ENCODE data around the gene CLMN.
"Not testable (repeated sequence)": the region's sequence is repeated elsewhere in the genome, so short reads cannot be mapped to it uniquely, and the experiment has no call there.

CLMN gene

GRCh38 chr14:95225251-95225887, 94.3 kb downstream of the CLMN start:
- FAIRE-seq (no peak), DNase-seq (ENCODE audit: insufficient read length, low spot score) (no peak)

GRCh38 chr14:95222870-95223398, 96.8 kb downstream of the CLMN start:
- FAIRE-seq: no peak
- no peak for DNase-seq (ENCODE audit: insufficient read length, low spot score)

DNA sequence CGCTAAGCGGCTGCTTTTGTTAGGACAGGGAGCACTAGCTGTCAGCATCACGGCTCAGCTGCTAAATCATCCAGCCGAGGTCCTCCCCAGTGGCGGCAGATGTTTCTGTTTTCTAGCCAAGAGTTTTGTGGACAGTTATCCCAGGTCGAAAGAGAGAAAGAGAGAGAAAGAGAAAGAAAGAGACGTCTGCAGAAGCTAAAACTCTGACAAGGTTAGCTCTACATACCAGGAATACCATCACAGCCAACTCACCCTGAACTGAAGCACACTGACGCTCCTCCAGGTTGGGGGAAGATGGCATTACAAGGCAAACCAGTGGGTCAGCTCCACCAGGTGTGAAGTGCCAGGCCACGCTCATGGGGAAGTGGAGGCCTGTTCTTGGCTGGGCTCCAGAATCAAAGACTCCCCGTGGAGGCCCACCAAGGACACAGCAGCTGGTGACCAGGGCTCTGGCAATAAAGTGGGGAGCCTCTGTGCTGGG, 97.5 kb downstream of the CLMN start:
- FAIRE-seq (peak; percentile 74), DNase-seq (ENCODE audit: insufficient read length, low spot score) (peak; percentile 54)

DNA sequence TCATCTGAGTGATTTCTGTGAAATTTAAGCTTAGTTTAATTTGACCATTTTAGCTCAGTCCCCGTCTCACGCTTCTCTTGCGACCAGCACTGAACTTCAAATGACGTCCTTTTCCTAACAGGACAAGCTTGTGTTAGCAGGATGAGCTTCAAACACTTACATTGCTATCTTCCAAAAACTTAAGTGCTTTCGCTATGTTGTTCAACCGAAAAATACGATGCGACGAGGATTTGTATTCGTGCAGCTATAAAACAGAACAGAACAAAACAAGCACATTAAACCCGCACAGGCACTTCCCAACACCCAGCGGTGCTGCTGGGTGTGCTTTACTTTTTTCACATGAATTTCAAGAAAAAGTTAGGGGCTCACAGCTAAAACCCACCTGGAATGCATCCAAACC, 98.2 kb downstream of the CLMN start:
- FAIRE-seq (no peak), DNase-seq (ENCODE audit: insufficient read length, low spot score) (no peak)

DNA sequence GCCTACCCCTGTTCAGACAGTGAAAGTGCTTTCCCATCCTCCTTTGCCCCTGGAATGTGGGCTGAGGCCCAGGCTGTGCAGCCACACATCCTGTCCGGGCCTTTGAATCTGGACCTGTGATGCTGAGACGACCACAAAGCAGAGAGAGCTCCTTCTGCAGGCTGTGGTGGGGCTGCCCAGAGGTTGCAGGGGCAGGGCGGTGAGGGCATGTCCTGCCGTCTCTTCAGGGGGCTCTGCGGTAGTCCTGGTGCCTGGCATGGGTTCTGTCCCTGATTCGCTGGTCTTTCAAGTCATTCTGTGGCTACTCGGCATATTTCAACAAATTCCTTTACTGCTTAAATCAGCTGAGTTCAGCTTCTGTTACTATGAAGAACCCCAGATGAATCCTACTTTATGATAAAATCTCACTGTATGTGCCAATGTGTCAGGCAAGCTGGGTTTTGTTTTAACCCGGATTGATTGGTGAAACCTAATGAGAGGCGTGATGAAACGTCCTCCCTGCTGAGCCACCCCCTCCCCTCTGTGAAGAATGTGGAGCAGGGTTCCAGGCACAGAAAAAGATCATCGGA, 99.0 kb downstream of the CLMN start:
- FAIRE-seq (no peak), DNase-seq (ENCODE audit: insufficient read length, low spot score) (peak; percentile 54)

DNA sequence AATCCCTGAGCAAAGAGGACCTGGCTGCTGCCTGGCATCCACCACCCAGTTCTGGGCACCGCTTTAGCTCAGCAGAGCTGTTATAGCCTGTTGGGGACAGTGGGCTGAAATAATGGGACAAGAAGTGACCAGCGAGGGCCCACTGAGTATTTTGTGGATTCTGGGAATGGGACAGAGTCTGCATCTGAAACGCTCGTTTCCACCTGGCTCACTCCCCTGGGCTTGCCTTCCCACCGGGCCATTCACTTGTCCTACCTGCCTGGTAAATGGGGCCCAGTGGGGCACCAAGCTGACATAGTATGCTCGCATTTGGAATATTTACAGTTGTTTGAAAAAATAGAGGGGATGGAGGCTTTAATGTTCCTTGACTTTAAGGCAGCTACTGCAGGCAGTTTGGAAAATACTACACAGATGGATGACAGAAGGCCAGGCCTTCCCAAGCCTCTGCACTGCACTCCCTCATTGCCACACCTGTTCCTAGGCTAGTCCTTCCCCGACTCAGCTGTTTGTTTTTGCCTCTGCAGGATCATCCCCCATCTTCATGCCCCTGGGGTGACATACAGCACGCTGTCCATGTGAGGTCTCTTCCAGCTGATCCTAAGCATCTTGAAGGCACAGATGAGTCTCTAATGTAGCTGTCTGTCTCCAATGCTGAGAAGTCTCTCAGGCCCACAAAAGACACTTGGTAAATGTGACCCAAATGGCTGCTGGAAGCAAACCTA, 101.1 kb downstream of the CLMN start:
- no peak for DNase-seq (ENCODE audit: insufficient read length, low spot score)
- FAIRE-seq: no peak

DNA sequence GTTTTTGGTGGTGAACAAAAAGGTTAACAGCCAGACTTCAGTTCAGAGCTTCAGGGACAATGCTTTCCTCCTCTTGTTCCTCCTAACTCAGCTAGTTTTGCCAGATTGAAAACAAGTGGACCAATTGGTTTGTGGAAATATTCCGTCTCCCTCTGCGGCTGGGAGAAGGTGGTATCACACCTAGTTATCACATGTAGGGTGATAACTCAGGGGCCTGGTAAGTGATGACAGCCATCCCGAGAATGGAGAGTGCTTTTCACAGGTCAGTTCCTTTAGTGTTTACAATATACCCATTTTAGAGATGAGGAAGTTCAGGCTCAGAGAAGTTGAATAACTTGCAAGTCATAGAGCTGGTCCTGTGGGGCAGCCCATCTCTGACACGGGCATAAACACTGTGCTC, 101.7 kb downstream of the CLMN start:
- DNase-seq (ENCODE audit: insufficient read length, low spot score) (no peak), FAIRE-seq (no peak)

DNA sequence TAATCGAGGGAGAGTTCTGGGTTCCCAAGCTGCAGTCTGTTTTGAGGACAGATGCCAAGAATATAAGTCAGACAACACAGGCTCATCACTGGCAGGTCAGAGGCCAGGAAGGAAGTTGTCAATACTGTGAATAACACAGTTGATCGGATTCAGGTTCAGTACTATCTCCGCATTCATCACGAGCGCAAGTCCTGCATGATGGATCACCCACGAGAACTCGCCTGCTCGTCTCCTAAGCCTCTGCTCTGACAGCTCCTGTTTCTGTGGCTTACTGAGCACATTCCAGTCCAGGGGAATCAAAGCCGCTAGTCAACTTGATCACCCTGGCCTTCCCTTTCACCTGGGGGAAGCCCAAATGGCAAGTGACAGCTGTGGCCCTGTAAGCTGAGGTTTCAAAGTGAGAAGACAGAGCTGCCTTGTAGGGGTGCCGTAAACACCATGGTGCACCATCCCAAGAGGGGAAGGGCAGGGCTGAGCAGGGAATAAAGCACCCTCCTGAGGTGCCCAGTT, 102.3 kb downstream of the CLMN start:
- FAIRE-seq (no peak), DNase-seq (ENCODE audit: insufficient read length, low spot score) (no peak)

GRCh38 chr14:95216008-95216407, 103.7 kb downstream of the CLMN start:
- FAIRE-seq: no peak
- DNase-seq (ENCODE audit: insufficient read length, low spot score): no peak

- DNase-seq (ENCODE audit: insufficient read length, low spot score) (no peak), FAIRE-seq (no peak)
Measured at GRCh38 chr14:95215094-95215725, 104.5 kb downstream of the CLMN start.

DNA sequence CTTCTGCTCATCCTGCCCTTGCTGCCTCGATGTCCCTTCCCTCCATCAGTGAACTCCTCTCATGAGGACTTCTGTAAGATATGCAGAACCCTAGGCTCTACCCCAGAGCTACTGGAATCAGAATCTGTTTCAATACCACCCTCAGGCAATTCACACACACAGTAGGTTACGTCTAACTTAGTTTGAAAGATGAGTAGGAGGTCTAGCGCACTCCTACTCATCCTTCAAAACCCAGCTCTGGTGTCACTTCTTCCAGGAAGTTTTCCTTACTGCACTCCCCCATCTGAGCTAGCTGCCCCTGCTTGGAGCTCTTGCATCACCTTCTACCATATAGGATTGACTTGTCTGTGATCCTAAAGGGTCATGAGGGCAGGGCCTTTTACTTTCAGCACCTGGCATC, 105.9 kb downstream of the CLMN start:
- DNase-seq (ENCODE audit: insufficient read length, low spot score): no peak
- no peak for FAIRE-seq

DNA sequence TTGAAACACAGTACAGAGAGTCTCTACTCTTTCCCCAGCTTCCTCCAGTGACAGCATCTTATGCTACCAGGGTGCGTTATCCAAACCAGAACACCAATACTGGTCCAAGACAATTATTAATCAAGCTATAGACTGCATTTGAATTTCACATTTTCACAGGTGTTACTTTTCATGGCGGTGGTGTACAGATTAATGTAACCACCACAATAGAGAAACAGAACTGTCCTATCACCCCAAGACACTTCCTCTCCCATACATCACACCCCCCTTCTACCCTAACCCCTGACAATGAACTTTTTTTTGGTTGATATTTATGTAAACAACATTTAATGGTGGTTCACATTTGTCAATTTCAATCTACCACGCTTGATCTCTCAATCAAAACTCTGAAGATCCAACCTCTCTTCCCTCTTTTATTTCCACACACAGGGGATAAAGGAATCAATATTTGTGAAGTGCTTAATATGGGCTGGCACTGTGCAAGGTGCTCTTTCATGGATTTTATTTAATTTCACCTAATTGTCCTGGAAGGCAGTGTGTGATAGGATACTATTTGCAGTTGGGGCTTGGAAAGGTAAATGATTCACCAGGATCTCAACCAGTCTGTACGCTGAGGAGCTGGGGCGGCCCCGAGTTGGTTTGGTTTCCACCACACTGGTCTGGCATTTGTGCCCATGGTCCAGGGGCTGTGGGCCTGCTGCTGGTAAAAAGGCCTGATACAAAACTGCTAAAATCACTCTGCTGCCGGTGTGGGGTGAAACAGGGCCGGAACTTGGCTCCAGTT, 107.8 kb downstream of the CLMN start:
- no peak for FAIRE-seq
- no peak for DNase-seq (ENCODE audit: insufficient read length, low spot score)

DNA sequence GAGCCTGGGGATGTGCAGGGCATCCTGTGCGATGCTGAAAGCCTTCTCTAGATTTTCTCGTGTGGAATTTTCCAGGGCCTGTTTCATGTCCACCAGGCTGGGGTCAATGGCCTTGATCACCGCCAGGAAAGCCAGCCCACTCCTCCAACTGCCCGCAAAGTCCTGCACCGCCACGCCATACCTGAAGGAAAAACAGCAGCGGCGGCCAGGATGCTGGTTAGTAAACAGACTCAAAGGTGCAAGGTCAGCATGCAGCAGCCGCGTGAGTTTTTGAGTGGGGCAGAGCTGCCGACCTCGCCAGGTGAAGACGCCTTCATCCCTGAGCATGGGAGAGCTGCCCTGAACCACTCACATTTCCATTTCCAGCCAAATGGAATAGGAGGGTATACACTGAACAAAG, 109.0 kb downstream of the CLMN start:
- no peak for FAIRE-seq
- no peak for DNase-seq (ENCODE audit: insufficient read length, low spot score)

GRCh38 chr14:95208598-95208997, 111.1 kb downstream of the CLMN start:
- FAIRE-seq (no peak), DNase-seq (ENCODE audit: insufficient read length, low spot score) (no peak)

DNA sequence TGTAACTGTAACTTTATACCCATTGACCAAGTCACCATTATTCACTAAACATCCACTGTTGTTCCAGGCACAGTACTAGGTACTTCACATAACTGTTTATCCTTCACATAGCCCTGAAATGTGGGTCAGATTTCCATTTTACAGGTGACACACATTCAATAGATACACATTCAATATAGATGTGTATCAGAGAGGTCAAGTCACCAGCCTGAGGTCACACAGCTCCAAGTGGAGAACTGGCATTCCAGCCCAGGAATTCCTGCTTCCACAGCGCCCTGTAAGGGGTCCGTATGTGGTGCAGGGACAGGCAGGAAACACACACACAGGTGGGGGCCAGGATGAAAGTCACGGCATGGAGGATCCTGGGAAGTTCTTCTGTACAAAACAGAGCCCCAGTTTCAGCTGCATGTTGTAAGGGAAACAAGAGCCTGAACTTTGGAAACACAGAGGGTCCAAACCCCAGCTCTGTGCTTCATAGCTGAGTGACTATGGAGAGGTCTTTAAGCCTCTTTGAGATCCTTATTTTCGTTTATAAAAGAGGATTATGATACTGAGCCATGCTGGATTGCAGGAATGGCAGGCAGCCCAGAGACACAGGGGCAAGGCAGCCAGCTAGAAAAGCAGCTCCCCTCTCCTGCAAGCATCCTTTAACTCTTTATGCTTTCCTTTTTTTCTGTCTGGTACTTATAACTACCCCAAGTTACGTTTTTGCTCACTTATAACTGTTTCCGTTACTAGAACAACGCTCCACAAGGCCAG, 112.1 kb downstream of the CLMN start:
- FAIRE-seq: no peak
- no peak for DNase-seq (ENCODE audit: insufficient read length, low spot score)

GRCh38 chr14:95206534-95206933, 113.2 kb downstream of the CLMN start:
- FAIRE-seq: no peak
- no peak for DNase-seq (ENCODE audit: insufficient read length, low spot score)

DNA sequence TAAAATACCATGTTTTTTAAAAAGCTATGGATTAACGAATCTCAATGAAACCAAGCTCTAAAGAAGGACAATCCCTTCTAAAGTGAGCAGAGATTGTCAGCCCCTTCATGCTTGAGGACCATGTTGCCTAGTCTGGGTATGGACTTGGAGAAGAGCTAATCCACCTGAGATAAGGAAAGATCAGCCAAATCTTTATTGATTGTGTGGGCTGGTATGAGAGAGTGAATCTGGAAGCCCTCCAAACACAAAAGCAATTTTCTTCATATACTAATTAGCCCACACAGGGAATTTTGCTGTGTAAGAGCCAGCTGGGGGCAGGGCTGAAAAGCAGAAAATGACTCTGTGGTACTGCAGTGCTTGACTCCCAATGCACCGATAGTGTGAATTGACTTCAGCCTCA, 115.0 kb downstream of the CLMN start:
- no peak for FAIRE-seq
- DNase-seq (ENCODE audit: insufficient read length, low spot score): no peak

DNA sequence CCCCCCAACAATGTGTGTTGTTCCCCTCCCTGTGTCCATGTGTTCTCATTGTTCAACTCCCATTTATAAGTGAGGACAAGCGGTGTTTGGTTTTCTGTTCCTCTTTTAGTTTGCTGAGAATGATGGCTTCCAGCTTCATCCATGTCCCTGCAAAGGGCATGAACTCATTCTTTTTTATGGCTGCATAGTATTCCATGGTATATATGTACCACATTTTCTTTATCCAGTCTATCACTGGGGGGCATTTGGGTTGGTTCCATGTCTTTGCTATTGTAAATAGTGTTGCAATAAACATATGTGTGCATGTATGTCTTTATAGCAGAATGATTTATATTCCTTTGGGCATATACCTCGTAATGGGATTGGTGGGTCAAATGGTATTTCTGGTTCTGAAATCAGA, 118.0 kb downstream of the CLMN start:
- not testable (repeated sequence) for FAIRE-seq; DNase-seq (ENCODE audit: insufficient read length, low spot score)

GRCh38 chr14:95200404-95200803, 119.3 kb downstream of the CLMN start:
- DNase-seq (ENCODE audit: insufficient read length, low spot score) (no peak), FAIRE-seq (no peak)

Measured in HTR-8/SVneo (cell line).